HG03280 (cell line): ENCODE results near the gene DOCK10.
"Not testable (repeated sequence)": the region's sequence is repeated elsewhere in the genome, so short reads cannot be mapped to it uniquely, and the experiment has no call there.

Source experiments
- ATAC-seq: cut with Tn5 transposase; IDR thresholded peaks from one replicate; pipeline ENCODE4 v1.9.1; 2021; ENCODE audit warnings: mild to moderate bottlenecking, moderate library complexity; ENCODE audit not compliant: unreplicated experiment

The DOCK10 gene

DNA sequence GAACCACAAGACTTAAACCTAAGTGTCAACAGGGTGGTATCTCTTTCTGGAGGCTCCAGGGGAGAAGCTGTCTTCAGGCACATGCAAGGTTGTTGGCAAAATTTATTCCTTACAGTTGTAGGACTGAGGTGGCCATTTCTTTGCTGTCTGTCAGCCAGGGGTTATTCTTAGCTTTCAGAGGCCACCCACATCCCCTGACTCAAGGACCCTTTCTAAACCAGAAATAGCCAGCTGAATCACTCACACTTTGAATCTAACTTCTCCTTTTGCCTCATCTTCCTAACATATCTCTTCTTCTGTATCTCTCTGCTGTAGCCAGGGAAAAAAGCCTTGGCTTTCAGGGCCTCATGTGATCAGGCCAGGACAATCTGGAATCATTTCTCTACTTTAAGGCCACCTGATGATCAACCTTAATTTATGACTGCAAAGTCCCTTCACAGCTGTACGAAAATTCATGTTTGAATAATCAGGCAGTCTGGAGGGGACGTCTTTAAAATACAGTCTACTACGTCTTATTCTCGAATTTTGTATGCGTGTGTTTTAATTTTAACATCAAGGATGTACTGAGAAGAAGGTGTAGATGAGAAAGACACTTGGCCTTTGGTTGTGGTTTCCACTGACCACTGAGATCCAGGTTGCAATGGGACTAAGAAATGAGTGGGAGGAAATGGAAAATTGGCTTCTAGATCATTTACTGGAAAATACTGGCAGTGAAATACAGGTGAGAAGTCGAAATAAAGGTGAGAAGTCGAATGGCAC is 90.4 kb downstream of the DOCK10 start:
- ATAC-seq, result no peak

DNA sequence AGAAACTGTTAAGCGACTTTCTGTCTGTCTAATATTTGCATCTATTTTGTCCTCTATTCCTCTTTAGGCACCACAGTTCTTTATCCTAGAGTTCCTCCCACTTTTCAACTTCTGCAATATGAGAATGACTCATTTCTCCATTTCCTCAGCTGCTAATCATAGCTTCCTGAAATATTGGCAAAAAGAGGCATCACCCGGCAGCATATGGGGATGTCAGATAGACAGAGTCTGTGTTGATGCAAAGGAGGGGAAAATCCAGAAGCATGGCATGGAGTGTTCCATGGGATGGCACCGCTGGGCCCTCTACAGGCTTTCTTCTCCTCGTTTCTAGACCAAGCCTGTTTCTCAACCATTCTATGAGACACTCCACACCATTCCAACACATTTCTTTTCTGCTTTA is 93.4 kb downstream of the DOCK10 start:
- ATAC-seq, result no peak

DNA sequence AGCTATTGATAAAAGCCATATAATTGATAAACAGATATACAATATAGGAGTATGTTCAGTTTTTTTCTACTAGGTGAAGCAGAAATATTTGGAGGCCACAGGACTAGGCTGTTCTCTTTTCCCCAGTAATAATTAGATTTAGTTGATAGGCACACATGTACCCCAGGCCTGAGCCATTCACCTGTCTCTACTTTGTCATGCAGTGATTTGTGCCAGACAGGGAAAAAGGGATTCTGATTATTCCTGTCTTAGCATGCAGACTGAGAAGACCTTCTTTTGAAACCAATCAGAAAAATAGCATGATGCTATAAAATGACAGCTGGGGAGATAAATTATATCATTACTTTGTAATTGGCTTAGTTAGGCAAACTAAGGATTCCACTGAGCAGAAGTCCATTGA is 94.3 kb downstream of the DOCK10 start:
- no peak for ATAC-seq

DNA sequence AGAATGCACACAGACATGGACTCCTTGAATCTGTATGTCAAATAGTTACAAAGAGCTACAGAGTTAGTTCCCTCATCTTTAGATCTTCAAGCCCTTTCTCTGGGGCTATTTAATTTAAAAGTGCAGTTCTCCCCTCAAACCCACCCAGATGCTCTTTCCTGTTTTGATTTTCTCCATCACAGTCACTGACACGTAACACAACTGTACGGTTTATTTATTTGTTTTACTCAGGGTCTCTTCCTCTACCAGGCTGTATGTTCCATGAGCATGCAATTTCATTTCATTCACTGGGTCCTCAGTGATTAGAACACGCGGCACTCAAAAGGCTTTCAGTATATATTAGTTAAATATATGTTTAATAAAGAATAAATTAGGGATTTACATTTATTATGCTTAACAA is 94.7 kb downstream of the DOCK10 start:
- no peak for ATAC-seq

DNA sequence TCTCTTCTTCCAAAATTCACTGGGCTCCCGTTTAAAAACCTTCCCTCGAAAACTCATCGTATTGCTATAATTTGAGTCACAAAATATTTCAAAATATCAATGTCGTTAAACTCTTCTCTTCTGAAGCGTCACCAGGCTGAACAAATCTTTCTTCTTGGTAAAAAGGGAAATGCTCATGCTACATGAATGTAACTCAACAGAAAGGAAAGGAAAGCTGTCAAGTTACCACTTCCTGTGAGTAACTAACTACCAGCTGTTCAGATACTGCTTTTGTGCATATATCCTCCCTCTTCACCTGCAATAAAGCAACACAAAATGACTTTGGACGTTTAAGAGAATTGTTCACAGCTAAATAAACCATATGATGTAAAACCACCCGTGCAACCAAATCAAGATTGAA is 95.4 kb downstream of the DOCK10 start:
- peak; percentile 80 for ATAC-seq

DNA sequence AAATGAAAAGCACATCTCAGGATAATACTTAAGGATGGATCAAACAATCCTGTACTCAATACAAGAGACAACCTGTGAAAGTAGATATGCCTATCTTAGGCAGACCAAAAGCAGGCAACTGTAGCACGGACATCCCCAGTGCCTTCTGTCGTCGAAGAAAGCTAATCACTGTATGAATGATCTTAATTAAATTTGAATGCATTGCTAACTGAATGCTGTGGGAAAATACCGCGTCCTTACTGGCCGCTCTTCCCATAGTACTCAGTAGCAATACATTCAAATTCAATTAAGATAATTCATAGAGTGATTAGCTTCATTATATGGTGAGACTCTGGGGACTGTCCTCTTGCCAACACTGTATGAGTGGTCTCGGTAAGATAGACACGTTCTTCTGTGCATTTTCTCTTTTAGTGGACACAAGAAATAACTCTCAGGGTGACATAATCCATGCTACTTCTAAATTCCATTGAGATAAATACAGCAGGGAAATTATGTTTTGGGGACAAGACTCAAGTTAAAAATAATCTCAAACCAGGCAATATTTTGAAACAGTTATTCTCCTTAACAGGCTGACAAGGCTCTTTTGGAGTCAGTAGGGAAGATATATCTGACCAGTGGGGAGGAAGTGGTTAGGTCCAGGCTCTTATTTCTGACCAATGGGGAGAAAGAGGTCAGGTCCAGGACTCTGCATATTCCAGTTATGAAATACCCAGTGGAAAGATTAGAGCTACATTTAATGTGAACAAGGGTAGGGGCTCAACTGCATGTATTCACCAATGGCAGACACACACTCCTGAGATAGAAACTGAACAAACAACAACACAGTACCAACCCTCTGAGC is 97.3 kb downstream of the DOCK10 start:
- no peak for ATAC-seq

DNA sequence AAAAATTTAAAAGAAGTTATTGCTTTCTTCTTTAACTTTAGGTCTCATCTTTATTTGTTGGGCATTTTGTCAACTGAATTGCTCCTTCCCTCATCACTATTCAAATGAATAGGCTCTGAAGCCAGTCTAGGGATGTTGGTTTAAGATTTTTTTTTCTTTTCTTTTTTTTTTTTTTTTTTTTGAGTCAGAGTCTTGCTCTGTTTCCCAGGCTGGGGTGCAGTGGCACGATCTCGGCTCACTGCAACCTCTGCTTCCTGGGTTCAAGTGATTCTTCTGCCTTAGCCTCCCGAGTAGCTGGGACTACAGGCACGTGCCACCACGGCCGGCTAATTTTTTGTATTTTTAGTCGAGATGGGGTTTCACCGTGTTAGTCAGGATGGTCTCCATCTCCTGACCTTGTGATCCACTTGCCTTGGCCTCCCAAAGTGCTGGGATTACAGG is 98.6 kb downstream of the DOCK10 start:
- not testable (repeated sequence) for ATAC-seq

DNA sequence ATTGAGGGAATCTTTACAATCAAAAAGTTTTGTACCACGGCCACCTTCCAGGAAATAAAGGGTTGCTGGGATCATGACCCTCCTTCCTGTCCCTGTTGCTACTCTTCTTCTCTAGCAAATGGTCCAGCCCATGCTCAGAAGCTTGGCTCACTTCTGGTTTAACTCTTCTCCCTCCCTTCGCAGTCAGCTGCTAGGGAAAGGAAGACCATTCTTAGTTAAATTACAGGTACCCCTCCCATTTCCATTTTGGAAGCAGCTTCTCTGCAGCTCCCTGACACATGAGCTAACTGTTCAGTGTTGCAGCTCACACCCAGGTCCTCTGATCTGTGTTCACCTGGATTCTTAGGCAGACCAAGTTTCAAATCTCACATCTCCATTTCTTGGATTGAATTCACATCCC is 100.3 kb downstream of the DOCK10 start:
- ATAC-seq, result no peak

DNA sequence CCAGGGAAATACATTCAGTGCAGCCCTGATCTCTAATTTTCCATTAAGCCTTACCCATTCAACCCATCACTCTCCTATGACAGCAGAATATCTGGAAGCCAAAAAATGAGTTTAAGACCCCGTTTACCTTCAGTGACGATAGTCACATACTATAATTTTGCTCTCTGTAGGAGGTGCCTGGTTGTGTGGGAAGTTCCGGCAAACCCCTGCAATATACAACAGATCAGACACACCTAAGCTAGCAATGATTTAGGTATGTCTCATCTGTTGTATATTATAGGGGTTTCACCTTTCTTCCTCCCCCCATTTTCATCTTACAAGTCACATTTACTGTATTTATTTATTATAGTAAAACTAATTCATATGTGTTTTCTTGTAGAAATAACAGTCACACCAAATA is 101.7 kb downstream of the DOCK10 start:
- no peak for ATAC-seq

DNA sequence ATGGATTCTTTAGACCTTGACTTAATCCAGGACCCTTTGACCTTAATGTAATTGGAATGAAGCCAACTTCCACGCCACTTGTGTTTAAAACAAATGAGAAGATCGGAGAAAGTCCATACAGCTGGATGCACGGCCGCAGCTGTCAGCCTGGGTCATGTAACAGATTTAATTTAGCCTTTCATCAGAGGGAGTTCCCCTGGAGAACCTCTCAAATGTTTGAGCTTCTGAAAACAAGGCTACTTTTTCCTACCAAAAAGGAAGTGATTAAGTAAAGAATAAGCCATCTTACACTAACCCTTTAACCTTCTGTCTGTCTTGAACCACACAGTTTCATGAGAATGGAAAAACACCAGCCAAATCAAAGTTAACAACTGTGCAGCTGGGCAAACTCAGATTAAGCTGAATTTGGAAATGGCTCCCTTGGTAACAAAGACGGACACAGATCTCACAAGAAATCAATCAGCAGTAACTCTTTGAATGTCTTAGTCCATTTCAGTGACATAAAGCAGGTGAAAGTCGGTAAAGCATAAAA is 103.6 kb downstream of the DOCK10 start:
- ATAC-seq, result peak; percentile 32

DNA sequence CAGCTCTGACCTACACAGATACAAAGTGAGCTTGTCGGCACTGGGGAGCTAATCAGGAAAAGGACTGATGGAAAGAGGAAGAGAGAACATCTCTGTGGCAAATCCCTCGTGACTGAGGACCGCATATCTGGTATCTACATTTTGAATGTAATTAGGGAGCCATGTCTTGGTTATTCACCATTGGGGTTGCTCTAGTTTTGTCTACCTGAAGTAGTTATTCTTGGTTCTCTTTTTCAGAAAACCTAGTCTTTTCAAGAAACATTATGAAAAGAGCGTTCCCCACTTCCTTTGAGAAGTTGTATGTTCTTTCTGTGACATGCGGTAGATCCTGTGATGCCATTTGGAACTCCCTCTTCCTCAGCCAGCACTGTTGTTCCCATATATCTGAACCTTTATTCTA is 104.4 kb downstream of the DOCK10 start:
- peak; percentile 90 for ATAC-seq

DNA sequence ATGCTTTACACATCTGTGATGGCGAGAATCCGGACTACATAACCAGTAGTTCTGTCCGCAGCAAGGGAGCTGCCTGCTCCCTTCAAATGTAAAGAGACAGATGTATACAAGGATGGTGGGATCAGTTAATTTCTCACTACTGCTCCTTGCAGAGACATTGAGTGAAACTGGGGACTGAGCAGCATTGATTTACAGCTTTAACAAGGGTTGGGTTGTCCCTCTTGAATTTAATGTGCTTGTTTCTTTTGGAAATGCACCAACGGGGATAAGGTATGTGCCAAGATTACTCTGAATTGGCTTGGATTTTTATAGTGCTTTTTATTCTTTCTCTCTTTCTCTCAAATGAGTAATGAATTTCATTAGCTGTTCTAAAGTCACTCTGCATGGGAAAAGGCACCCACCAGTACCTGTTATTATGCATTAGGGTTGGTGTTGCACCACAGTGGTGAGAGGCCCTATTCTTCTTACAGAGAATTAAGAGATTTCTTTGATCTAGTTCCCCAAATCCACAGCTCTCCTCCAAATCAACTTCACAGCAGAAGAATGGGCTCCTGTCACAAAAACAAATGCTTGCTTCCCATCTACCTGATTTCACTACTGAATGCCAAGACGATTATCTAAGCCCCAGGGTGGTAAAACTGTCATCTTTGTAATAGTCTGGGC is 107.6 kb downstream of the DOCK10 start:
- ATAC-seq, result no peak

DNA sequence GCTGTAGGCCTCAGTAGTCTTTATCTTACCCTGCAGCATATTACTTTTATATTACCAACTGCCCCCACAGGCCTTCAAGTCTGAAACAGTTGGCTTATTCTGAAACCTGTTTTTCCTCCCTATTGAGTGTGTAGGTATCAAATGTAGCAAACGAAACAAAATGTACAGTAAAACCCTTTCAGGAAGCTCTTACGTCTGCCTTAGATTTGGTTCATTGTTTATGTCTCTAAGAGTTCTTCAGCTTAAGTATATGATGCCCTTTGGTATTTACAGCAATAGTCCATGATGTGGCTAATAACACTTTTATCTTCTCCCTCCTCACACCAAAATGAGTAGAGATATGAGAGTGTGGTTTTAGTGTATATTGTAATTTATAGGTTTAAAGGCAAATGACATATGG is 108.8 kb downstream of the DOCK10 start:
- no peak for ATAC-seq

DNA sequence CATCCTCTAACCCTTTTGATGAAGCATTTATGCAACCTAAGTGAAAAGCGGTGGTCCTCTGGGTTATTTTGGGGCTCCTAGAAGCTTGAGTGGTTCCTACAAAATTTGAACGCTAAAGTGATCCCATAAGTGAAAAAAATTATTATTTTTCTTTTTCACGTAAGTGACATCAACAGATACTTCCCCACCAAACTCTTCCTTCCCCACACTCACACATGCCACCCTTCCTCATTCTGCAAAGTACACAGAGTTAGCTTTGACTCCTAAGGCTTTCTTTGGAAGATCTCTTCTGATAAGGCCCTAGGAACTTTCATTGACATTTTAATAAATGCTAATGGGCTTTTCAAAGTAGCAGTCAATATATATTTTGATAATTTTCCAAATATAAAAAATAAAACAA is 109.7 kb downstream of the DOCK10 start:
- no peak for ATAC-seq

DNA sequence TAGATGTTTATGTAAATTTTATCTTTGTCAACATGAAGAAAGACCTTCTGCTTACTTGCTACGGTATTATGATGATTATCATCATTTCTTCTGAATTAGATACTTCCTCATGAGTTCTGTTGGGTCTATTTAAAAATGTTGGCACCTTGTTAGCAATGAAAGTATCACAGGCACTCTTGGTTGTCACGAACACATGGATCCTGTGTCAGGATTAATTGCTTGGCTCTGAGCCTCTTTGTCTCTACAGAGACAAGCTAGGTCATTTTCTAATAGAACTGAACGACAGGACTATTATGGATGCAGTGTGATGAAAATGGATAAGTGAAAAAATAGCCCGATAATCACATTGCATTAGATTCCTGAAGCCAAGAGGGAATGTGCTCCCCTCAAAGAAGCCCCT is 110.3 kb downstream of the DOCK10 start:
- no peak for ATAC-seq

DNA sequence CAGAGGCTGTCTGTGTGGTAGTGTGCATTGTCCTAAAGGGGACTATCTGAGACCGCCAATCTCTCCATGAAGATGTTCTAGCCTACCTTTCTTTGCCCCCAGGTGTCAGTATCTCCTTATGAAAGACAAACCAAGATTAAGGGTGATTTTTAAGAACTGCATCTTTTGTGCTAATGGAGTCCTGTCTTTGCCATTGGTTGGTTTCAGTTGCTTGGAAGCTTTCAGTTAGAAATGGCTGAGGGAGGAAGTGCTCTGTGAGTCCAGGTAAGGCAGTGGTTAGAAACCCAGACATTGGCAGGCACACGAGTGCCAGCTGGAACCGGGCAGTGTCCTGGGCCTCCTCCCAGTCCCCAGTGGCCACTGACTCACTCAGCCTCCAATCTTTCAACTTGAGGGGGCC is 111.3 kb downstream of the DOCK10 start:
- ATAC-seq, result no peak

DNA sequence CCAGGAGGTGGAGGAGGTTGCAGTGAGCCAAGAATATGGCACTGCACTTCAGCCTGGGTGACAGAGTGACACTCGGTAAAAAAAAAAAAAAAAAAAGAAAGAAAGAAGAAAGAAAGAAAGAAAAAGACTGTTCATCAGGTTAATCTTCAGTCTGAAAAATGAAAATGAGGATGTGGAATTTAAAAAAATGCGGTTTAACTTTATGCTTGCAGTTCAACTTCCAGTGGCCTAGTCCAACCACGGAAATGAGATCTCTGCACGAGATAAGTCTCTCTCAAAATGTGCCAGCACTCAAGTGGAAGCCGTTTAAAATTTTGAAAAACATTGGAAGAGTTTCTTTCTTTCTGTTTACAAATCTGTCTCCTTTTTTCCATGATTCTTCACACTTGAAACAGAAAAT is 112.1 kb downstream of the DOCK10 start:
- ATAC-seq, result no peak

DNA sequence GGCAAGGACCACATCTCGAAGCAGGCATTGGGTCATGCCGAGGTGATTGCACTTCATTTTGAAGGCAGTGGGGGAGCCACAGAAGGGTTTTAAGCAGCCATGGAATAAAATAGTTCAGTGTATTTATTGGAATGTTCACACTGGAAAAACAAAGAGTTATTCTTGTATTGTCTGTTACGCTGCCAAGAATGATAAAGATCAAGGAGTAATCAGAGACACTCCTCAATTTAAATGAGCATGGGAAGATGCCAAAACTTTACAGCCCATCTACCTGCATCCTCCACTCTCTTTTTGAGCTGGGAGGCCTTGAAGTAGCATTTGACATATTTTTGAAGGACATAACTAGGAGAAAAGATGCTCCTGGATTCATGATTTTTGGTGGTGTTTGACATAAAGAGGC is 112.8 kb downstream of the DOCK10 start:
- ATAC-seq, result no peak

DNA sequence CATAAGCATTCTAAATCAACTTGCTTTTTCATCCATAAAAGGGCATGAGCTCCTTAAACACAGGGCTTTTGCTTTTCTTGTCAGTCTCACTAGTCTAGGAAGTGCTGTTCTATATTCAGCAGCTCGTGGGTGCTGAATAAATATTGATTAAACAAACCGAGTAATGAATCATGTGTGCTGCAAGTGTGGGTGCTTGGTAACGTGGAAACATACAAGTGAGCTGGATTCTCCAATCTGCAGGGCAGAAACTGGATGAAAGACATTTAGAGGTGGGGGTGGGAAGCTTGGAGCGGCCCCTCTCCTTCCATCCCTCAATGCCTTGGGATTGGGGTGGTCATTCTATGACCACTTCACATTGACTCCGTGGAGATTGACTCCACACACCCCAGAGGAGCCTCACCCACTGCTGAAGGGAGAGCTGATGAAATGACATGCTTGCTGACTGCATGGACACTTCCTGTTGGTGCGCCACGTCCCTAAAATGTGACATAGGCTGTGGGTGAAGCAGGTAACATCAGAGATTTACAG is 114.6 kb downstream of the DOCK10 start:
- ATAC-seq, result no peak

DNA sequence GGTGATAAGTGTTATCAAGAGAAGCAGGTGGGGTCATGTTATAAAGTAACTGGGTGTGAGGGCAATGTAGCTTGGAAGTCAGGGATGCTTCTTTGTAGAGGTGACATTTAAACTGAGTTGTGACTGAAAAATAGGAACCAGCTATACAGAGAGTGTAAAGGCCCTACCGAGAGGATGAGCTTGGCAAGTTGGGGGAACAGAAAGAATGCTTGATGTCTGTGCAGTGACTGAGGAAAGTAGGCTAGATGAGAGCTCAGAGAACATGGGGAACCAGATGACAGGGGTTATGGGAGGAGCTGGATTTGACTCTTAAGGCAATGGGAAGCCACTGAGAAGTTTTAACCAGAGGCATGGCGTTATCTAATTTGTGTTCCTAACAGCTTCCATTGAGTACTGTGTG is 115.3 kb downstream of the DOCK10 start:
- no peak for ATAC-seq

DNA sequence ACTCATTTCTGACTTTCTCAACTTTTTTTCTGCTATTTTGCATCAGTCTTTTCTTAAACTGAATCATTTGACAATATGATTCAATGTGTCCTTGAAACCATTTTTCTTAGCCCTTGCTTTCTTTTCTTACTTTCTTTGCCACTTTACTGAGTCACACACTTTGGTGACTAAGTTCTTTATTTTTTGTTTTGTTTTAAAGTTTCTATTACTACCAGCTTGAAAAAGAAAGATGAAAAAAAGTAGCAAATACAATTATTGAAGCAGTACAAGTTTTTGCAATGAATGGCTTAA is 116.5 kb downstream of the DOCK10 start:
- peak; percentile 42 for ATAC-seq
